ENCODE results near the gene BCL2A1. TPM values are rescaled to one million over a fixed set of nuclear protein-coding genes. Genes with fewer than 3 reads are reported as not detected.
"Not testable (repeated sequence)": the region's sequence is repeated elsewhere in the genome, so short reads cannot be mapped to it uniquely, and the experiment has no call there.

Gene BCL2A1
- total and polyA plus RNA-seq, 7 experiments from 2014 or later = 27.3 to 119 (median 29.9) TPM

GRCh38 chr15:80015156-80015555 is 44.2 kb upstream of the BCL2A1 start:
- no peak overlapping the region for H3K27ac ChIP-seq (ENCODE audit: low read depth, low read length)
- peaks cover 0 to 2% (median 0%) of the 10 kb centered on the region in 7 donors for H3K4me1 Mint-ChIP-seq
- peaks cover 0 to 4% (median 0%) of the 10 kb centered on the region in 11 donors for H3K9me3 Mint-ChIP-seq
- no peaks in the 10 kb centered on the region for H3K36me3 ChIP-seq (ENCODE audit: control insufficient read depth in 2 of 3, insufficient read depth in 3 of 3, low read length in 3 of 3)
- no peaks in the 10 kb centered on the region for H3K4me1 ChIP-seq (ENCODE audit: control insufficient read depth in 2 of 2, insufficient read depth in 2 of 2, low read length in 2 of 2)
- CTCF ChIA-PET = no interaction called here
- H3K4me3 Mint-ChIP-seq = no peak overlapping the region
- ATAC-seq = no peak
- intact Hi-C loops (cut with micrococcal nuclease) = no loop called here
- H3K27ac Mint-ChIP-seq = no peak overlapping the region
- no peak overlapping the region for H3K4me3 ChIP-seq (ENCODE audit: low read length)
- no peaks in the 10 kb centered on the region for H3K27me3 ChIP-seq (ENCODE audit: control insufficient read depth in 2 of 2, insufficient read depth in 2 of 2, low read length in 2 of 2)
- DNase-seq = no peak
- H3K27me3 Mint-ChIP-seq = peaks cover 0 to 3% (median 0%) of the 10 kb centered on the region in 5 donors
- POLR2A ChIA-PET = no interaction called here
- no peaks in the 10 kb centered on the region for H3K36me3 Mint-ChIP-seq
- no peaks in the 10 kb centered on the region for H3K9me3 ChIP-seq (ENCODE audit: control insufficient read depth in 2 of 3, low read length in 3 of 3)

- H3K4me1 Mint-ChIP-seq; H3K36me3 Mint-ChIP-seq; H3K27ac Mint-ChIP-seq; POLR2A ChIA-PET; H3K27me3 ChIP-seq (ENCODE audit: control insufficient read depth in 2 of 2, insufficient read depth in 2 of 2, low read length in 2 of 2); H3K4me1 ChIP-seq (ENCODE audit: control insufficient read depth in 2 of 2, insufficient read depth in 2 of 2, low read length in 2 of 2); H3K27ac ChIP-seq (ENCODE audit: low read depth, low read length); H3K27me3 Mint-ChIP-seq; H3K4me3 Mint-ChIP-seq; H3K4me3 ChIP-seq (ENCODE audit: low read length); H3K36me3 ChIP-seq (ENCODE audit: control insufficient read depth in 2 of 3, insufficient read depth in 3 of 3, low read length in 3 of 3); intact Hi-C loops (cut with micrococcal nuclease); CTCF ChIA-PET; DNase-seq; ATAC-seq; H3K9me3 ChIP-seq (ENCODE audit: control insufficient read depth in 2 of 3, low read length in 3 of 3); H3K9me3 Mint-ChIP-seq: not testable (repeated sequence)
Measured at GRCh38 chr15:80014186-80014585, 43.2 kb upstream of the BCL2A1 start.

- ATAC-seq (no peak), DNase-seq (no peak)
- CTCF ChIA-PET = no interaction called here
- Histone ChIP-seq H3K4me3 (ENCODE audit: low read length) (no peak overlapping the region), H3K9me3 (ENCODE audit: control insufficient read depth in 2 of 3, low read length in 3 of 3) (no peaks in the 10 kb centered on the region), H3K27ac (ENCODE audit: low read depth, low read length) (no peak overlapping the region), H3K27me3 (ENCODE audit: control insufficient read depth in 2 of 2, insufficient read depth in 2 of 2, low read length in 2 of 2) (no peaks in the 10 kb centered on the region), H3K4me1 (ENCODE audit: control insufficient read depth in 2 of 2, insufficient read depth in 2 of 2, low read length in 2 of 2) (no peaks in the 10 kb centered on the region), H3K36me3 (ENCODE audit: control insufficient read depth in 2 of 3, insufficient read depth in 3 of 3, low read length in 3 of 3) (no peaks in the 10 kb centered on the region)
- H3K4me1 Mint-ChIP-seq = peaks cover 0 to 6% (median 0%) of the 10 kb centered on the region in 7 donors
- H3K36me3 Mint-ChIP-seq = no peaks in the 10 kb centered on the region
- no peak overlapping the region for H3K27ac Mint-ChIP-seq
- POLR2A ChIA-PET = interaction anchor here (0.5 kb wide), 1 partner anchor 123 kb away, joined by 3 read pairs; no protein-coding TSS in a partner anchor
- no peak overlapping the region for H3K4me3 Mint-ChIP-seq
- no peaks in the 10 kb centered on the region for H3K27me3 Mint-ChIP-seq
- intact Hi-C loops (cut with micrococcal nuclease) = no loop called here
- H3K9me3 Mint-ChIP-seq = peaks cover 0 to 4% (median 0%) of the 10 kb centered on the region in 11 donors
Measured at GRCh38 chr15:80012060-80012726, 41.2 kb upstream of the BCL2A1 start.

GRCh38 chr15:80011596-80011995 is 40.6 kb upstream of the BCL2A1 start:
- Mint-ChIP-seq H3K27me3 (no peaks in the 10 kb centered on the region), H3K4me1 (peaks cover 0 to 6% (median 0%) of the 10 kb centered on the region in 7 donors), H3K4me3 (no peak overlapping the region), H3K36me3 (no peaks in the 10 kb centered on the region), H3K27ac (no peak overlapping the region), H3K9me3 (peaks cover 0 to 4% (median 0%) of the 10 kb centered on the region in 11 donors)
- intact Hi-C loops (cut with micrococcal nuclease) = no loop called here
- no peaks in the 10 kb centered on the region for H3K27me3 ChIP-seq (ENCODE audit: control insufficient read depth in 2 of 2, insufficient read depth in 2 of 2, low read length in 2 of 2)
- no peak for ATAC-seq
- H3K27ac ChIP-seq (ENCODE audit: low read depth, low read length) = no peak overlapping the region
- no peak for DNase-seq
- no peak overlapping the region for H3K4me3 ChIP-seq (ENCODE audit: low read length)
- no peaks in the 10 kb centered on the region for H3K9me3 ChIP-seq (ENCODE audit: control insufficient read depth in 2 of 3, low read length in 3 of 3)
- H3K36me3 ChIP-seq (ENCODE audit: control insufficient read depth in 2 of 3, insufficient read depth in 3 of 3, low read length in 3 of 3) = no peaks in the 10 kb centered on the region
- H3K4me1 ChIP-seq (ENCODE audit: control insufficient read depth in 2 of 2, insufficient read depth in 2 of 2, low read length in 2 of 2) = no peaks in the 10 kb centered on the region
- ChIA-PET CTCF (no interaction called here), POLR2A (no interaction called here)

GRCh38 chr15:80011041-80011523 is 40.1 kb upstream of the BCL2A1 start:
- POLR2A ChIA-PET; H3K4me1 ChIP-seq (ENCODE audit: control insufficient read depth in 2 of 2, insufficient read depth in 2 of 2, low read length in 2 of 2); intact Hi-C loops (cut with micrococcal nuclease); H3K36me3 ChIP-seq (ENCODE audit: control insufficient read depth in 2 of 3, insufficient read depth in 3 of 3, low read length in 3 of 3); H3K27ac ChIP-seq (ENCODE audit: low read depth, low read length); H3K4me3 ChIP-seq (ENCODE audit: low read length); H3K4me1 Mint-ChIP-seq; H3K27me3 ChIP-seq (ENCODE audit: control insufficient read depth in 2 of 2, insufficient read depth in 2 of 2, low read length in 2 of 2); H3K9me3 ChIP-seq (ENCODE audit: control insufficient read depth in 2 of 3, low read length in 3 of 3); ATAC-seq; H3K27ac Mint-ChIP-seq; H3K36me3 Mint-ChIP-seq; H3K27me3 Mint-ChIP-seq; DNase-seq; H3K4me3 Mint-ChIP-seq; H3K9me3 Mint-ChIP-seq; CTCF ChIA-PET: not testable (repeated sequence)

GRCh38 chr15:80010131-80010673 is 39.2 kb upstream of the BCL2A1 start:
- H3K27ac Mint-ChIP-seq = no peak overlapping the region
- no peak overlapping the region for H3K4me3 Mint-ChIP-seq
- H3K36me3 Mint-ChIP-seq = no peaks in the 10 kb centered on the region
- POLR2A ChIA-PET = interaction anchor here (0.6 kb wide), 1 partner anchor 50 kb away, joined by 3 read pairs; no protein-coding TSS in a partner anchor
- H3K27me3 ChIP-seq (ENCODE audit: control insufficient read depth in 2 of 2, insufficient read depth in 2 of 2, low read length in 2 of 2) = no peaks in the 10 kb centered on the region
- no peaks in the 10 kb centered on the region for H3K36me3 ChIP-seq (ENCODE audit: control insufficient read depth in 2 of 3, insufficient read depth in 3 of 3, low read length in 3 of 3)
- no peaks in the 10 kb centered on the region for H3K4me1 ChIP-seq (ENCODE audit: control insufficient read depth in 2 of 2, insufficient read depth in 2 of 2, low read length in 2 of 2)
- H3K27ac ChIP-seq (ENCODE audit: low read depth, low read length) = no peak overlapping the region
- no peaks in the 10 kb centered on the region for H3K9me3 ChIP-seq (ENCODE audit: control insufficient read depth in 2 of 3, low read length in 3 of 3)
- peaks cover 0 to 6% (median 0%) of the 10 kb centered on the region in 7 donors for H3K4me1 Mint-ChIP-seq
- intact Hi-C loops (cut with micrococcal nuclease) = no loop called here
- H3K4me3 ChIP-seq (ENCODE audit: low read length) = no peak overlapping the region
- ATAC-seq (no peak), DNase-seq (no peak)
- H3K9me3 Mint-ChIP-seq = peaks cover 0 to 4% (median 0%) of the 10 kb centered on the region in 11 donors
- CTCF ChIA-PET = interaction anchor here (0.6 kb wide), 2 partner anchors 13 to 1442 kb away, joined by 4 to 8 read pairs; no protein-coding TSS in a partner anchor
- H3K27me3 Mint-ChIP-seq = no peaks in the 10 kb centered on the region

GRCh38 chr15:80007532-80007931 is 36.5 kb upstream of the BCL2A1 start:
- H3K27me3 Mint-ChIP-seq = no peaks in the 10 kb centered on the region
- no peak for DNase-seq
- H3K4me3 Mint-ChIP-seq = no peak overlapping the region
- no peaks in the 10 kb centered on the region for H3K4me1 ChIP-seq (ENCODE audit: control insufficient read depth in 2 of 2, insufficient read depth in 2 of 2, low read length in 2 of 2)
- peaks cover 0 to 8% (median 0%) of the 10 kb centered on the region in 7 donors for H3K4me1 Mint-ChIP-seq
- no peak overlapping the region for H3K27ac Mint-ChIP-seq
- H3K27ac ChIP-seq (ENCODE audit: low read depth, low read length) = no peak overlapping the region
- H3K9me3 ChIP-seq (ENCODE audit: control insufficient read depth in 2 of 3, low read length in 3 of 3) = no peaks in the 10 kb centered on the region
- no peaks in the 10 kb centered on the region for H3K36me3 ChIP-seq (ENCODE audit: control insufficient read depth in 2 of 3, insufficient read depth in 3 of 3, low read length in 3 of 3)
- no peaks in the 10 kb centered on the region for H3K36me3 Mint-ChIP-seq
- H3K4me3 ChIP-seq (ENCODE audit: low read length) = no peak overlapping the region
- CTCF ChIA-PET = no interaction called here
- ATAC-seq = no peak
- POLR2A ChIA-PET = no interaction called here
- intact Hi-C loops (cut with micrococcal nuclease) = no loop called here
- no peaks in the 10 kb centered on the region for H3K9me3 Mint-ChIP-seq
- no peaks in the 10 kb centered on the region for H3K27me3 ChIP-seq (ENCODE audit: control insufficient read depth in 2 of 2, insufficient read depth in 2 of 2, low read length in 2 of 2)

All from naive thymus-derived CD4-positive, alpha-beta T cell (primary cell).